HL-60/S4 treated with phorbol 12-myristate 13-acetate at 8.2 ng/mL for 4 days and 3 days (cell line): ENCODE measurements around the gene CLMN.

Source experiments
- in situ Hi-C: fragments of 300-500 bp; cut with MboI; formaldehyde crosslinking; loops from 2 replicates; pipeline ENCODE4 v1.15.0; 2022; ENCODE audit warnings: low sequenced_read_pairs

Gene CLMN

GRCh38 chr14:95319312-95320077 lies at the start of gene CLMN:
Gene CLMN (minus strand): TSS chr14:95319908. CDS start chr14:95319792, 116 bp downstream.
- in situ Hi-C loops: no loop called here

GRCh38 chr14:95365401-95365800 lies 45.7 kb upstream of the CLMN start:
- in situ Hi-C loops: no loop called here

- in situ Hi-C loops: no loop called here
These were observed 44.9 kb upstream of the CLMN start for GRCh38 chr14:95364481-95365209.

GRCh38 chr14:95363468-95363954 lies 43.8 kb upstream of the CLMN start:
- in situ Hi-C loops: no loop called here

- in situ Hi-C loops: no loop called here
These were observed 42.4 kb upstream of the CLMN start for GRCh38 chr14:95362138-95362494.

GRCh38 chr14:95361373-95362137 lies 41.8 kb upstream of the CLMN start:
- in situ Hi-C loops: no loop called here

- in situ Hi-C loops: no loop called here
These were observed 41.1 kb upstream of the CLMN start for GRCh38 chr14:95360828-95361227.

- in situ Hi-C loops: no loop called here
These were observed 40.5 kb upstream of the CLMN start for GRCh38 chr14:95359994-95360826.

GRCh38 chr14:95356245-95356869 lies 36.6 kb upstream of the CLMN start:
- in situ Hi-C loops: no loop called here

GRCh38 chr14:95355422-95355821 lies 35.7 kb upstream of the CLMN start:
- in situ Hi-C loops: no loop called here

GRCh38 chr14:95354834-95355233 lies 35.1 kb upstream of the CLMN start:
- in situ Hi-C loops: no loop called here

- in situ Hi-C loops: no loop called here
These were observed 34.0 kb upstream of the CLMN start for GRCh38 chr14:95353664-95354063.

- in situ Hi-C loops: no loop called here
These were observed 33.3 kb upstream of the CLMN start for GRCh38 chr14:95353007-95353406.

- in situ Hi-C loops: no loop called here
These were observed 32.8 kb upstream of the CLMN start for GRCh38 chr14:95352481-95352880.

GRCh38 chr14:95349241-95349640 lies 29.5 kb upstream of the CLMN start:
- in situ Hi-C loops: no loop called here

GRCh38 chr14:95348395-95349080 lies 28.8 kb upstream of the CLMN start:
- in situ Hi-C loops: no loop called here

- in situ Hi-C loops: no loop called here
These were observed 27.1 kb upstream of the CLMN start for GRCh38 chr14:95346820-95347219.

GRCh38 chr14:95346266-95346665 lies 26.6 kb upstream of the CLMN start:
- in situ Hi-C loops: no loop called here

GRCh38 chr14:95345032-95345431 lies 25.3 kb upstream of the CLMN start:
- in situ Hi-C loops: no loop called here

- in situ Hi-C loops: no loop called here
These were observed 24.8 kb upstream of the CLMN start for GRCh38 chr14:95344536-95344935.
